Measurements from ENCODE around the gene LCLAT1.

GRCh38 chr2:30527411-30527810 lies 80.4 kb downstream of the LCLAT1 start:
- TF ChIP-seq CTCF (IDR thresholded peaks at IDR 0.05; ENCODE audit: low read length) (no peak), EZH2 (IDR thresholded peaks at IDR 0.05; ENCODE audit: borderline replicate concordance, low read length) (no peak)

All from OCI-LY1 (cell line).